ENCODE results near the gene MAPK7. TPM values are rescaled to one million over a fixed set of nuclear protein-coding genes. Genes with fewer than 3 reads are reported as not detected.

Gene MAPK7
- total RNA-seq, result 23.6 and 30.8 TPM in 2 replicates

- TF ChIP-seq CTCF (IDR thresholded peaks at IDR 0.05; ENCODE audit: insufficient read depth, low read length, poor library complexity, severe bottlenecking), result no peak
These were observed at the start of gene MAPK7 for GRCh38 chr17:19378416-19379360. Gene MAPK7 (plus strand): TSS chr17:19378498. CDS start chr17:19378901, 403 bp downstream.

DNA sequence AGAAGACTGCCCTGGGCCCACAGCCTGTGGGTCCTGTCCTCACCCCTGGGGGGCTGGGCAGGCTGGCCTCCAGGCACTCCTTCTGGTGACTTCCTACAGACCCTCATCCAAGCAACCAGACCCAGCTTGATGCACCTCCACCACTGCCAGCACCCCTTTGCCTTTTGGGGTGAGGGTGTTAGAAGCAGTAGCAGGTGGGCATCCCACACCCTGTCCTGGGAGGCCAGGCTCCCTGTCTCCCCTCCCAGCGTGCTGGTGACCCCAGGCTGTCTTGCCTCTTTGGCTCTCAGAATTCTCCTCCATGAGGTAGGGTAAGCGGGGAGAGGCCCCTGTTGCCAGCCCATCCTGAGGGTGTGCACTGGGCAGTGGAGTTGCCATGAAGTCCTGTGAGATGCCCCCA is 49.2 kb upstream of the MAPK7 start:
- TF ChIP-seq CTCF (IDR thresholded peaks at IDR 0.05; ENCODE audit: insufficient read depth, low read length, poor library complexity, severe bottlenecking), result no peak
- H3K4me3 ChIP-seq (ENCODE audit: low read depth, low read length), result no peak overlapping the region
- H3K27me3 ChIP-seq (ENCODE audit: control insufficient read depth, insufficient read depth, low read length), result no peaks in the 10 kb centered on the region
- no peaks in the 10 kb centered on the region for H3K36me3 ChIP-seq (ENCODE audit: control insufficient read depth, insufficient read depth, low read length)
- no peak for DNase-seq (ENCODE audit: low read depth)

More at GRCh38 chr17:19378416-19379360, at the start of gene MAPK7:
- no peak for DNase-seq (ENCODE audit: low read depth)
- Histone ChIP-seq H3K27me3 (ENCODE audit: control insufficient read depth, insufficient read depth, low read length) (no peaks in the 10 kb centered on the region), H3K36me3 (ENCODE audit: control insufficient read depth, insufficient read depth, low read length) (peaks cover 2% of the 10 kb centered on the region), H3K4me3 (ENCODE audit: low read depth, low read length) (peak within 1 kb of the TSS; percentile 90)

GRCh38 chr17:19329839-19330238 is 48.5 kb upstream of the MAPK7 start:
- no peak overlapping the region for H3K4me3 ChIP-seq (ENCODE audit: low read depth, low read length)
- no peaks in the 10 kb centered on the region for H3K27me3 ChIP-seq (ENCODE audit: control insufficient read depth, insufficient read depth, low read length)
- no peak for TF ChIP-seq CTCF (IDR thresholded peaks at IDR 0.05; ENCODE audit: insufficient read depth, low read length, poor library complexity, severe bottlenecking)
- no peak for DNase-seq (ENCODE audit: low read depth)
- no peaks in the 10 kb centered on the region for H3K36me3 ChIP-seq (ENCODE audit: control insufficient read depth, insufficient read depth, low read length)

DNA sequence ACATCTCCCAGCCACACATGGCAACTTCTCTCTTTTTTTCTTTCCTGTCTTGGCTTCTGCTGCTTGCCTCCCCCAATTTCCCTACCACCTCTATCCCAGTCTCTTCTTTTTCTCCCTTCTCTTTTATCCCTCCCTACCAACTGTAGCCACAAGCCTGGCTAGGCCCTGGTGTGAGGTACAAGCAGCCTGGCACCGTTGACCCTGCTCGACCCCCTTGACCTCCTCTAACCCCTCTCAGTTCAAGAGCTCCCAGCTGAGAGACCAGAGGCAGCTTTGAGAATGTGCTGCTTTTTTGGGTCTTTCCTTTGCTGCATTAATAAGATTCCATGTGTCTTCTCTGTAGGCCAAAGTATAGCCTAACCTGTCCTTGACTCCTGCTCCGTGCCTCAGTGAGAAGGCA is 48.0 kb upstream of the MAPK7 start:
- Histone ChIP-seq H3K27me3 (ENCODE audit: control insufficient read depth, insufficient read depth, low read length) (no peaks in the 10 kb centered on the region), H3K4me3 (ENCODE audit: low read depth, low read length) (no peak overlapping the region), H3K36me3 (ENCODE audit: control insufficient read depth, insufficient read depth, low read length) (no peaks in the 10 kb centered on the region)
- no peak for TF ChIP-seq CTCF (IDR thresholded peaks at IDR 0.05; ENCODE audit: insufficient read depth, low read length, poor library complexity, severe bottlenecking)
- no peak for DNase-seq (ENCODE audit: low read depth)

DNA sequence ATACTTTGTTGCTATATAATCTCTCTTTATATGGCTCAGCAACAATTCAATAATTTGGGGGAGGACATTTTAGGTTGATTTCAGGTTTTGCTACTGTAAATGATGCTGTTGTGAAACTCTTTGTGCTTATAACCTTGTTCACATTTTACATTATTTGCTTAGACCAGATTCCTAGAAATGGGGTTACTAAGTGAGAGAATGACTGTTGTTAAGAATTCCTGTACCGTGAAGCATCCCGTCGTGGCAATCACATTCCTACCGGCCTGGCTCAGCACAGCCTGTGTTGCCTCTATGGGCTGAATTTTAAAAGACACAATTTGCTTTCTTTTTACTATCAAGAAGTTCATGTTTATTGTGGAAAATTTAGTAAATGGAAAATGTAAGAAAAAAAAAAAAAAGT is 47.2 kb upstream of the MAPK7 start:
- Histone ChIP-seq H3K4me3 (ENCODE audit: low read depth, low read length) (no peak overlapping the region), H3K27me3 (ENCODE audit: control insufficient read depth, insufficient read depth, low read length) (no peaks in the 10 kb centered on the region), H3K36me3 (ENCODE audit: control insufficient read depth, insufficient read depth, low read length) (no peaks in the 10 kb centered on the region)
- DNase-seq (ENCODE audit: low read depth), result peak; percentile 66
- no peak for TF ChIP-seq CTCF (IDR thresholded peaks at IDR 0.05; ENCODE audit: insufficient read depth, low read length, poor library complexity, severe bottlenecking)
